Measurements from ENCODE around the gene COX4I1.

COX4I1 gene

DNA sequence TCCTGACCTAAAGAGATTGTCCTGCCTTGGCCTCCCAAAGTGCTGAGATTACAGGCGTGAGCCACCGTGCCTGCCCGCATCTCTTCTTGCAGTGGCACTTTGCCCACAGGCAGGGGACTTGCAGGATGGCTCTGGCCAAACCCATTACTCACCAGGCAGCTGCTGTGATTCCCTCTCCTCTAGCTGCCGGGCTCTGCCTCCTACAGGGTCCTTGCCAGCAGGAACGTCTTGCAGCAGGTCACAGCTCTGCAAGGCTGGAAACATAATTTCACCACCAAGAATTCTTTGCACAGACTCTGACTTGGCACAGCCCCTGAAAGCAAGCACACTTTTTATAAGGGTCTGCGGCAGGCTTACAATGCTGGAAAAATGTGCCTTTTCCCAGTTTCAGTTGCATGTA is 20.3 kb downstream of the COX4I1 start:
- Mint-ChIP-seq H3K4me3 (no peak overlapping the region), H3K27me3 (ENCODE audit: low read depth) (peaks cover 8% of the 10 kb centered on the region), H3K4me1 (ENCODE audit: low read depth) (peaks cover 6% of the 10 kb centered on the region), H3K27ac (no peak overlapping the region), H3K9me3 (no peaks in the 10 kb centered on the region), H3K36me3 (ENCODE audit: low read depth) (no peaks in the 10 kb centered on the region)

DNA sequence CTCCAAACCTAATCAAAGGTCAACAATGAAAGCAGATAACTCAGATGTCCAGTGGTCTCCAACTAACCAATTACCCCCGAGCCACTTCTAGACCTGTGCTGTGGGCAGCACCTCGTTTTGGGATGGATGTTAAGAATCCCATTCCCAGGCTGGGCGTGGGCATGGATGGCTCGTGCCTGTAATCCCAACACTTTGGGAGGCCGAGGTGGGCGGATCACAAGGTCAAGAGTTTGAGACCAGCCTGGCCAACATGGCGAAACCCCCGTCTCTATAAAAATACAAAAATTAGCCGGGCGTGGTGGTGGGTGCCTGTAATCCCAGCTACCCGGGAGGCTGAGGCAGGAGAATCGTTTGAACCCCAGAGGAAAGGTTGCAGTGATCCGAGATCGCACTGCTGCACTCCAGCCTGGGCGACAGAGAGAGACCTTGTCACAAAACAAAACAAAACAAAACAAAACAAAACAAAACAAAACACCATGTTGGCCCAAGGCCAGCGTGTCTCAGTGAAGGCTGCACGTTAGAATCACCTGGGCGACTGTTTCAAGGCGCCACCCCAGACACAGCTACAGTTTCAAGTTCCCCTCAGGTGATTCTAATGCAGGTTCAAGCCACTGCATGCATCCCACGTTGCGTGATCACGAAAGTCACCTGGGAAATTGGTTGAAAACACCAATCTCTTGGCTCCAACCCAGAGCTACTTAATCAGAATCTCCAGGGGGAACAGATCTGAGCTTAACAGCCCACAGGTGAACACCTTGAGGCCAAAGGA is 21.3 kb downstream of the COX4I1 start:
- Mint-ChIP-seq H3K4me1 (ENCODE audit: low read depth) (peaks cover 6% of the 10 kb centered on the region), H3K4me3 (no peak overlapping the region), H3K36me3 (ENCODE audit: low read depth) (no peaks in the 10 kb centered on the region), H3K27ac (no peak overlapping the region), H3K9me3 (no peaks in the 10 kb centered on the region), H3K27me3 (ENCODE audit: low read depth) (peaks cover 8% of the 10 kb centered on the region)

- no peaks in the 10 kb centered on the region for H3K9me3 Mint-ChIP-seq
- H3K27ac Mint-ChIP-seq, result no peak overlapping the region
- H3K4me3 Mint-ChIP-seq, result no peak overlapping the region
- H3K4me1 Mint-ChIP-seq (ENCODE audit: low read depth), result peaks cover 6% of the 10 kb centered on the region
- peaks cover 8% of the 10 kb centered on the region for H3K27me3 Mint-ChIP-seq (ENCODE audit: low read depth)
- H3K36me3 Mint-ChIP-seq (ENCODE audit: low read depth), result no peaks in the 10 kb centered on the region
These were observed 22.1 kb downstream of the COX4I1 start for GRCh38 chr16:85821390-85822135.

- Mint-ChIP-seq H3K4me1 (ENCODE audit: low read depth) (peaks cover 6% of the 10 kb centered on the region), H3K36me3 (ENCODE audit: low read depth) (no peaks in the 10 kb centered on the region), H3K4me3 (no peak overlapping the region), H3K9me3 (no peaks in the 10 kb centered on the region), H3K27me3 (ENCODE audit: low read depth) (peaks cover 8% of the 10 kb centered on the region), H3K27ac (no peak overlapping the region)
These were observed 22.6 kb downstream of the COX4I1 start for GRCh38 chr16:85822145-85822544.

DNA sequence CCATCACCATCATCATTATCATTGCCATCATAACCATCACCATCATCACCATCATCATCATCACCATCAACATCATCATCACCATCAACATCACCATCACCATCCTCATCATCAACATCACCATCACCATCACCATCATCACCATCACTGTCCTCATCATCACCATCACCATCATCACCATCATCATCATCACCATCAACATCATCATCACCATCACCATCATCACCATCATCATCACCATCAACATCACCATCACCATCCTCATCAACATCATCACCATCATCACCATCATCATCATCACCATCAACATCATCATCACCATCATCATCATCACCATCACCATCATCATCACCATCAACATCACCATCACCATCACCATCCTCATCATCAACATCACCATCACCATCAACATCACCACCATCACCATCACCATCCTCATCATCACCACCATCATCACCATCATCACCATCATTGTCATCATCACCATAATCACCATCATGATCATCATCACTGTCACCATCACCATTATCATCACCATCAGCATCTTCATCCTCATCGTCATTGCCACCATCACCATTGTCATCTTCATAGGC is 23.9 kb downstream of the COX4I1 start:
- no peak overlapping the region for H3K27ac Mint-ChIP-seq
- no peaks in the 10 kb centered on the region for H3K9me3 Mint-ChIP-seq
- no peaks in the 10 kb centered on the region for H3K36me3 Mint-ChIP-seq (ENCODE audit: low read depth)
- no peak overlapping the region for H3K4me3 Mint-ChIP-seq
- peaks cover 6% of the 10 kb centered on the region for H3K4me1 Mint-ChIP-seq (ENCODE audit: low read depth)
- H3K27me3 Mint-ChIP-seq (ENCODE audit: low read depth), result peaks cover 7% of the 10 kb centered on the region

DNA sequence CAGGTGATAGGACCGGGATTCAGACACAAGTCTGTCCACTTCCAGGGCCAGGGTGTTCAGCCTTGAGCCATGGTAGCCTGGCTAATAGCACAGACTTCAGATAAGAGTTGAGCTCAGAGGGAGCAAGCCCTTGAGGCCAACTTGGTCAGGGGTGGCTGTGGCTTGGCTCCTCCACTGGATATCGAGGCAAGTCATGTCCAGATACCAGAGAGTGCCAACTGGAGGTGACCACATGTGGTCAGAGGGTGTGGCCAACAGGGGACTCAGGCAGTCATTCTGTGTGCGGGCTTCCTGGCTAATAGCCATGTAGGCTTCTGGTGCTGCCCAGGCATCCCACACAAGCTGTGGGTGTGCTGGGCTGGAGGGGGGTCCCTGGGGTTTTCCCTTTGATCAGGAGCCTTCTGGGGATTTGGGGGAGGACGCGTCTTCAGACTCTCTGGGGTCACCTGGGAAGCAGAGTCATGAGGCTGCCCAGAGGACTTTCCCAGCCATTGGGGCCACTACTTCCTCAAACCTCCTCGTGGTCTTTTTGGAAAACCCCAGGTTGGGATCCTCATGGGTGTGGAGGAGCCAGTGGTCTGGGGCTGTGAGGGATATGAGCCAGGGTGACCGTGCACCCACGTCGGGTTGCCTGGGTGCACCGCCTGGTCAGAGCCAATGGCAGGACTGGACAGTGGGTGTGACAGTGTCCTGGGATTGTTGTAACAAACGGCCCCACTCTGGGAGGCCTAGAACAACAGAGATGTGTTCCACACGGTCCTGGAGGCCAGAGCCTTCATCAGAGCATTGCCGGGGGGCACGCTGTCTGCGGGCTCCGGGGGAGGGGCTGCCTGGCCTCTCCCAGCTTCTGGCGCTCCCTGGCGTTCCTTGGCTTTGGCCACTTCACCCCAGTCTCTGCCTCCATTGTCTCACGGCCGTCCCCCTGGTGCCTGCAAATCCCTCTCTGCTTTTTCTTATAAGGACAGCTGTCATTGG is 25.0 kb downstream of the COX4I1 start:
- no peak overlapping the region for H3K27ac Mint-ChIP-seq
- H3K36me3 Mint-ChIP-seq (ENCODE audit: low read depth), result no peaks in the 10 kb centered on the region
- H3K9me3 Mint-ChIP-seq, result no peaks in the 10 kb centered on the region
- H3K4me3 Mint-ChIP-seq, result no peak overlapping the region
- peaks cover 4% of the 10 kb centered on the region for H3K4me1 Mint-ChIP-seq (ENCODE audit: low read depth)
- peaks cover 10% of the 10 kb centered on the region for H3K27me3 Mint-ChIP-seq (ENCODE audit: low read depth)

- no peak overlapping the region for H3K4me3 Mint-ChIP-seq
These were observed 25.8 kb downstream of the COX4I1 start for GRCh38 chr16:85825326-85825725.

GRCh38 chr16:85826686-85827247 is 27.3 kb downstream of the COX4I1 start:
- no peak overlapping the region for H3K27ac Mint-ChIP-seq
- H3K4me1 Mint-ChIP-seq (ENCODE audit: low read depth), result no peaks in the 10 kb centered on the region
- H3K4me3 Mint-ChIP-seq, result no peak overlapping the region
- no peaks in the 10 kb centered on the region for H3K9me3 Mint-ChIP-seq
- peaks cover 18% of the 10 kb centered on the region for H3K27me3 Mint-ChIP-seq (ENCODE audit: low read depth)
- no peaks in the 10 kb centered on the region for H3K36me3 Mint-ChIP-seq (ENCODE audit: low read depth)

More at GRCh38 chr16:85825326-85825725, 25.8 kb downstream of the COX4I1 start:
- Mint-ChIP-seq H3K9me3 (no peaks in the 10 kb centered on the region), H3K27ac (no peak overlapping the region), H3K36me3 (ENCODE audit: low read depth) (no peaks in the 10 kb centered on the region), H3K4me1 (ENCODE audit: low read depth) (peaks cover 4% of the 10 kb centered on the region), H3K27me3 (ENCODE audit: low read depth) (peaks cover 10% of the 10 kb centered on the region)

DNA sequence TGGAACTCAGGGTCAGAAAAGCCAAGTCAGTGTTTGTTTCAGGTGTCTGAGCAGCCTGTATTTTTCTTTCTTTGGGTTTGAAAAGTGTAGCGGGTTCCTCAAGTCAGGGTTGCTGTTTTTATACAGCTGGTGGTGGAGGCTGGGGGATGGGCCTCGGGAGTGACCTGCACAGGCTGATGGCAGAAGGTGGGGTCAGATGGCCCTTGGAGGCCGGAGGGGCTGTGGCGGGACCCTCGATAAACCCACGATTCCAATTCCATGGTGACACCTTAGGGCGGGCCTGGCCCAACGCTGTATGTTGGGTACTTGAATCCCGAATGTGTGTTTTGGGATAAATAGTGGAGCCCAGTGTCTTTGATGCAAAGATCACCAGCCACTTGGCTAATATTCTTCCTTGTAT is 28.7 kb downstream of the COX4I1 start:
- Mint-ChIP-seq H3K27me3 (ENCODE audit: low read depth) (peaks cover 31% of the 10 kb centered on the region), H3K9me3 (peaks cover 7% of the 10 kb centered on the region), H3K4me1 (ENCODE audit: low read depth) (no peaks in the 10 kb centered on the region), H3K36me3 (ENCODE audit: low read depth) (no peaks in the 10 kb centered on the region), H3K4me3 (no peak overlapping the region), H3K27ac (no peak overlapping the region)

GRCh38 chr16:85829171-85829719 is 29.8 kb downstream of the COX4I1 start:
- Mint-ChIP-seq H3K27ac (no peak overlapping the region), H3K4me3 (no peak overlapping the region), H3K4me1 (ENCODE audit: low read depth) (no peaks in the 10 kb centered on the region), H3K27me3 (ENCODE audit: low read depth) (peaks cover 32% of the 10 kb centered on the region), H3K36me3 (ENCODE audit: low read depth) (no peaks in the 10 kb centered on the region), H3K9me3 (peaks cover 8% of the 10 kb centered on the region)

DNA sequence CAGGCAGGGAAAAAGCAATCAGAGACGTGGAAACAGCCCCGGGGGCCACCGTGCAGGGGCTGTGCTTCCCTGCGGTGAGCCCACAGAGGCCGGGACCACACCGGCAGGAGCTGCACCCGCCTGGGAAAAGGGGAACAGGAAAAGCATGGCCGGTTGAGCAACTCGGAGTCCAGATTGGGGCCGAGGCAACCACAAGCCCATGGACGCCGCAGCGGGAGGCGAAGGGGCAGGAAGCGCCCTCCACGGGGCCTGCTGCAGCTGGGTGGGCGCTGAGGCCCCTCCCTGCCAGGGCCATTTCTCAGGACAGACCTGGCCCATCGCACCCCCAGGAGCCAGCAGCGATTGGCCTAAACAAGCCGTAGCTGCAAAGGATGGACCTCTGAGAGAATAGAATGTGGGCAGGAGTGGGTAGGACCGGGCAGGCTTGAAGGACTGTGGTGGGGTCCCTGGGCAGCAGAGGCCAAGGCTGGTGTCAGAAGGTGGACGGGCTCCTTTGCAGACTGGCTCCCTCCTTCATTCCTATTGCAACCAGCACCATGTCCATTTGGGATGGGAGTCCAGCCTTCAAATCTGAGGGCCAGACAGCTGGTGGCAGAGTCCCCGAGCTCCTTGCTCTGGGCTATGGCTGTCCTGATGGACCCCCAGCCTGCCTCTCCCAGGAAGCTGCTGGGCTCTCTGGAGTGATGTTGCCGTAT is 30.4 kb downstream of the COX4I1 start:
- peaks cover 8% of the 10 kb centered on the region for H3K9me3 Mint-ChIP-seq
- H3K4me1 Mint-ChIP-seq (ENCODE audit: low read depth), result no peaks in the 10 kb centered on the region
- no peak overlapping the region for H3K4me3 Mint-ChIP-seq
- no peak overlapping the region for H3K27ac Mint-ChIP-seq
- H3K27me3 Mint-ChIP-seq (ENCODE audit: low read depth), result peaks cover 32% of the 10 kb centered on the region
- H3K36me3 Mint-ChIP-seq (ENCODE audit: low read depth), result no peaks in the 10 kb centered on the region

DNA sequence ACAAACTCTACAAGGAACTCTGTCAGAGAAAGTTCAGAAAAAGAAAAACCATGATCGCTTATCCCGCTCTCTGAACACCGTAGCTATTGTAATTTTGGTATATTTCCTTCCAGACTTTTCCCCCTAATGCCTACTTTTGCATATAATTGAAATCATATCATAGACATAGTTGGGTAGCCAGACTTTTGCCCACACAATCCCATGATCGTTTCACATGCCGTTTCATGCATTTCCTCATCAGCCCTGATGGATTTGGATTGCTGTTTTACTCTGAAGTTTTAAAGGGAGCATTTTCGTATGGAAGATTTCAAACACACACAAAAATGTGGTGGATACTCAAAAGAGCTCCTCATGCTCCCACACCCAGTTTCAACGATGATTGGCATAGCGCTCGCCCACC is 31.3 kb downstream of the COX4I1 start:
- Mint-ChIP-seq H3K4me1 (ENCODE audit: low read depth) (no peaks in the 10 kb centered on the region), H3K4me3 (no peak overlapping the region), H3K27ac (no peak overlapping the region), H3K9me3 (peaks cover 8% of the 10 kb centered on the region), H3K27me3 (ENCODE audit: low read depth) (peaks cover 32% of the 10 kb centered on the region), H3K36me3 (ENCODE audit: low read depth) (no peaks in the 10 kb centered on the region)

DNA sequence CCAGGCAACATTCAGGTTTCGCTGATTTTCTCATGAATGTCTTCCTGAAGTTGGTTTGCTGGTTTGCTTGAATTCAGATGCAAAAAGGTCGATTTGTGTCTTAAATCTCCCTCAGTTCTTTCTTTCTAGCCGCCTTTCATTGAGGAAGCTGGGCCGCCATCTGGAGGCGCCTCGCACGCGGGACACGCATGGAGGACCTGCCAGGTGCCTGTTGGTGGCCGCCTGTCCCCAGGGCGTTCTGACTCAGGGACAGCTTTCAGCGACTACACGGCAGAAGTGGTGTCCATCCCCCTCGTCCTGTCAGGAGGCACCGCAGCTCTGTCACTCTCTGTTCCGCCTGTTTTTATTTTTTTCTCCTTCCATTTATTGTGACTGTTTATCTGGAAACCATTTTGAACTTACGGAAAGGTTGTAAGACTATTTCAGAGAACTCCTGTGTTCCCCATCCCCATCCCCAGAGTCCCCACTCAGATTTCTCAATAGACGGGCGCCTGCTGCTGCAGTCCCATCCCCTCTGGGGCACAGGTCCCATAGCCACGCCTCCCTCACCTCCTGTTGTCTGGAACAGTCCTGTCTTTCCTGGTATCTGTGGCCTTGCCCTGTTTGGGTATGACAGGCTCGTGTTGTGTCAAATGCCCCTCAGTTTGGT is 33.2 kb downstream of the COX4I1 start:
- Mint-ChIP-seq H3K27ac (no peak overlapping the region), H3K36me3 (ENCODE audit: low read depth) (no peaks in the 10 kb centered on the region), H3K27me3 (ENCODE audit: low read depth) (peaks cover 32% of the 10 kb centered on the region), H3K4me1 (ENCODE audit: low read depth) (no peaks in the 10 kb centered on the region), H3K4me3 (no peak overlapping the region), H3K9me3 (peaks cover 8% of the 10 kb centered on the region)
